ENCODE results near the gene ZSCAN10.
A peak's percentile ranks its signal among the peaks of the same experiment; 100 is the strongest.
"Not testable (repeated sequence)": the region's sequence is repeated elsewhere in the genome, so short reads cannot be mapped to it uniquely, and the experiment has no call there.

ZSCAN10 gene

DNA sequence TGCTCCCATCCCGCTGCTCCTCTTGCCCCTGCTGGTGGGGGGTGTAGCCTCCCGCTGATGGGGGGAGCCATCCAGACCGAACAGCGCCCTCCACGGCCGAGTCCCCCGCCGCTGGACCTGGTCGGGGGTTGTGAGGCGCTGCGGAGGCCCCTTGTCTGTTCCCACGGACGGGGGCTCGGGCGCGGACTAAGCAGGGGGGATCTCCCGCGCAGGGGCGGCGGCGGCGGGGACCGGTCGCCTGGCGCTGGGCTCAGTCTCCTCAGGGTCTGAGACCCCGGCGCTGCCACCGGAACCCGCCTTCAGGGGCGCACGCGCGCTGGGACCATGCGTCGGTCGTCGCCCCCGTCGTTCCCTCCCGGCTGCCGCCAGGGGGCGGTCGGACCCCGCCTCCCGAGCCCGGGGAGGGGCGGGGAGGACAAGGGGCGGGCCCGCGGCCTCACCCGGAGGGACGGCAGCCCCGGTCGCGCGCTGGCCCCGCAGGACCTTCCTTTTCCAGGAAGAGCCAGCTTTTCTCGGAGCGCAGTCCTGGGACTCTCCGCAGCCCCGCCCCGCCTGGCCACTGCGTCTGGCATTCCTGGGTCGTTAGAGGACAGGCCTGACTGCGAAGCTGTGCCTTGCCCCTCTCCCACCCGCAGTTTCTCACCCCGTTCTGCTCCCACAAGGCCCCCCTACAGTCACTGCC, 39.9 kb downstream of the ZSCAN10 start:
- DNase-seq: peak; percentile 90

DNA sequence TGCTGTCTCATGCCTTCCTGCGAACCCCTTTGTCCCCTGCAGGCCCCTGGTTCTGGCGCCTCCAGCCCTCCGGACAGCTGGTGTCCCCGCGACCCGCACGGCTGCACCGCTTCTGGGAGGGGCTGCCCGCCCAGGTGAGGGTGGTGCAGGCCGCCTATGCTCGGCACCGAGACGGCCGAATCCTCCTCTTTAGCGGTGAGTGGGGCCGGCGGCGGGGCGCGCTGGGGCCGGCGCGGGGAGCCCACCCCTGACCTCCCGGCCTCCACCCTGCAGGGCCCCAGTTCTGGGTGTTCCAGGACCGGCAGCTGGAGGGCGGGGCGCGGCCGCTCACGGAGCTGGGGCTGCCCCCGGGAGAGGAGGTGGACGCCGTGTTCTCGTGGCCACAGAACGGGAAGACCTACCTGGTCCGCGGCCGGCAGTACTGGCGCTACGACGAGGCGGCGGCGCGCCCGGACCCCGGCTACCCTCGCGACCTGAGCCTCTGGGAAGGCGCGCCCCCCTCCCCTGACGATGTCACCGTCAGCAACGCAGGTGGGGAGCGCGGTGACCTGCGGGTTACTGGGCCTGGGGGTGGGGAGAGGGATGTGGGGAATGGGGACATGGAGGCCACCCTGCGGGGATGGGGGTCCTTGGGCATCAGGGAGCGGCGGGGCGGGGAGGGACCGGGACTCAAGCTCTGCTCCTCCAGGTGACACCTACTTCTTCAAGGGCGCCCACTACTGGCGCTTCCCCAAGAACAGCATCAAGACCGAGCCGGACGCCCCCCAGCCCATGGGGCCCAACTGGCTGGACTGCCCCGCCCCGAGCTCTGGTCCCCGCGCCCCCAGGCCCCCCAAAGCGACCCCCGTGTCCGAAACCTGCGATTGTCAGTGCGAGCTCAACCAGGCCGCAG, 40.7 kb downstream of the ZSCAN10 start:
- DNase-seq: peak; percentile 65

DNA sequence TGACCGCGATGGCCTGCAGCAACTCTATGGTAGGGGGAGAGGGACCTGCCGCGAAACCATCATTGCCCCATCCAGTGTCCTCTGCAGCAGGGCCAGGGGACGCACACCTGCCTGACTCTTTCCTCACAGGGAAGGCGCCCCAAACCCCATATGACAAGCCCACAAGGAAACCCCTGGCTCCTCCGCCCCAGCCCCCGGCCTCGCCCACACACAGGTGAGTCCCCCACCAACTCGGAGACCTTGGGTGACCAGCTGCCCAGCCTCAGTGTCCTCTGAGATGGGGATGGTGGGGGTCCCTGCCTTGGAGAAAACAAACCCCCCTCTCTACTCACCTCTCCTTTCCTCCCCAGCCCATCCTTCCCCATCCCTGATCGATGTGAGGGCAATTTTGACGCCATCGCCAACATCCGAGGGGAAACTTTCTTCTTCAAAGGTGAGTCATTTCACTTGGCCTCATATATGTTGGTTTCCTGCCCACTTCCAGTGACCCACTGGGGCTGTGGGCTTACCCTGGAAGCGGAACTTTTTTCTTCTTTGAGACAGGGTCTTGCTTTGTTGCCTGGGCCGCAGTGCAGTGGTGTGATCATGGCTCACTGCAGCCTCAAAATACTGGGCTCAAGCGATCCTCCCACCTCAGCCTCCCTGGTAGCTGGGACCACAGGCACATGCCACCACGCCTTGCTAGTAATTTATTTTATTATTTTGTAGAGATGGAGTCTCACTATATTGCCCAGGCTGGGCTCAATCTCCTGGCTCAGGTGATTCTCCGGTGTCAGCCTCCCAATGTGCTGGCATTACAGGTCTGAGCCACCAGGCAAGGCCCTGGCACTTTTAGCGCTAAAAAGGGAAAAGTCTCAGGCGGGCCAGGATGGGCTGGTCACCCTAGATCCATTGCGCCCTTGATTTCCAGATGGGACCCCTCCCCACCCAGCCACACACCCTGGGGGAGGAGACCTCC, 41.6 kb downstream of the ZSCAN10 start:
- no peak for DNase-seq

DNA sequence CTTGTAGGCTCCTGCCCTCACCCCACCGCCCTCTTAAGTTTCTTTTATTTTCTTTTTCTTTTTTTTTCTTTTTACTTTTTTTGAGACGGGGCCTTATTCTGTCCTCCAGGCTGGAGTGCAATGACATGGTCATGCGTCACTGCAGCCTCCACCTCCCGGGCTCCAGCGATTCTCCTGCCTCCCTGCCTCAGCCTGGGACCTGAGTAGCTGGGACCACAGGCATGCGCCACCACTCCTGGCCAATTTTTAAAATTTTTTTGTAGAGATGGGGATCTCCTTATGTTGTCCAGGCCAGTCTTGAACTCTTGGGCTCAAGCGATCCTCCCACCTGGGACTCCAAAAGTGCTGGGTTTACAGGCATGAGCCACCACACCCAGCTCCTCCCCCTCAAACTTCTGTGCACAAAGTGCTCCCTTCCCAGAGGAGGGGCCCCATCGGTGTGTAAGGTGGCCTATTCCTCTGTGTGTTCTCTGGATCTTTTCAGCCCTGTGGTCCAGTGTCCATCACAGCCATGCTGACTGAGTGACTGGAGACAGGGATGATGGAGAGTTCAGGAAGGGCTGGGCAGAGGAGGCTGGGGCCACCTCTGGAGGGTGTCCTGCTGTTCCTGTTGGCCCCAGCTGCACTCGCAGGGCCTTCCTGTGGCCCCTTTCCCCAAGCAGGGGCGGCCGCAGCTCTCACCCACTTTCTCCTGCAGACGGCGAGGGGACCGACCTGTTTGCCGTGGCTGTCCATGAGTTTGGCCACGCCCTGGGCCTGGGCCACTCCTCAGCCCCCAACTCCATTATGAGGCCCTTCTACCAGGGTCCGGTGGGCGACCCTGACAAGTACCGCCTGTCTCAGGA, 42.5 kb downstream of the ZSCAN10 start:
- no peak for DNase-seq

DNA sequence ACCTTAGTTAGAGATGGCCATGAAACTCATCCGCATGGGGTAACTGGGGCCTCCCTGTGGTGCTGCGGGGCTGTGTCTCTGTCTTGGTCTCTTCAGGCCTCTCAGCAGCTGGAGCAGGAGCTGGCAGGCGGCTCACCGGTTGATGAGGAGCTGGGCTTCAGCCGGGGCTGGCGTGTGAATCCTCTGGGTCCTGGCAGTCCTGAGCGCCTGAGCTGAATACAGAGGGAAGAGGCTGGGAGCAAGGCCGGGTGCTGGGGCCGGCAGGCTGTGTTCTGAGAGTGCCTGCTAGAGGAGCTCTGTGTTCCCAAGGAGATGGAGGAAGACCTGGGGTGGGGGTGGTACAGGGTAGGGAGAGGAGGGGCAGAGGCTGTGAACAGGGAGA, 43.4 kb downstream of the ZSCAN10 start:
- not testable (repeated sequence) for DNase-seq

DNA sequence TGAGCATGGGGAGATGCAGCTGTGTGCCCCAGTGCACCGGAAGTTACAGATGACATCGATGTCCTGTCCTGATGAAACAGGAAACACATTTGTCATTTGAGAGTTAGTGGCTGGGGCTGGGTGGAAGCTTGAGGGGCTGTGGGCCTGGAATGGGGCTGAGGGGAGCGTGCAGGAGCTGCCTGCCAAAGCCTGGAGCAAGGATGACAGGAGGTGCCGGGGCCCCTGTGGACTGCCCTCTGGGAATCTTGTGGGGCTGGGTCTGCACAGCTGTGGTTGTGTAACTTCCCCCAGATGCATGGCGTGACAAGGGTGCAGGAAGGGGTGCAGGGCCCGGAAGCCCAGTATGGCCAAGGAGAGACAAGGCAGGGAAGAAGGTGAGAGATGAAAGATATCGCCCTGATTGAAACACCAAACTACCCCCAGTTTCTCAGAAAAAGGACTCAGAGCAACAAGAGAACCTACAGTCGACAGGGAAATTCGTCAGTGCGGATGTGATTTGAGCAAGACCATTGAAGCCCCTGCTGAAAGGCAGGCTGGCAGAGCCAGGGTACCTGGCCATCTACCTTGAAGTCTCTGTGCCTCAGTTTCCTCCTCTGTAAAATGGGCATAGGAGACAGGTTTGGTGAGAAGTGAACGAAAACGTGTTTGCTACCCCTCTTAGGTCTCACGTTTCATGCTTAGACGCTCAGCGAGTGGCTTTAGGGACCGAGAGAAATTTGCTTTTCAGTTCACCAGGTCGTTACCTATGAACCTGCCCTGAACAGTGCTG, 43.9 kb downstream of the ZSCAN10 start:
- DNase-seq: no peak

DNA sequence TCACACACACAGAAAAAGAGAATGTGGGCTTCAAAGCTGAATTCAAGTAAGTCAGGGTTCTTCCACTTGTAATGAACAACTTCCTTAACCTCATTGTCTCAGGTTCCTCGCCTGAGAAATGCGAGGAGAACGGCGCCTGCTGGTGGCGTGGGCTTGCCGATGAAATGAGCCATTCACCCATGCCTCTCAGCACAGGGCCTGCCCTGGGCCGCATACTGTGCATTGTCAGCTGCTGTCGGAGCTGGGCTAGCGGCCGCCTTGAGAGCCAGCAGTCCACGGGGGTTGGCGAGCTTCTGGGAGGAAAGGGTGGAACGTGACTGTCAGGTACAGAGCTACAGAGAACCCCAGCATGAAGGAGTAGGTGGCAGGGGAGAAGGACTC, 45.8 kb downstream of the ZSCAN10 start:
- not testable (repeated sequence) for DNase-seq

DNA sequence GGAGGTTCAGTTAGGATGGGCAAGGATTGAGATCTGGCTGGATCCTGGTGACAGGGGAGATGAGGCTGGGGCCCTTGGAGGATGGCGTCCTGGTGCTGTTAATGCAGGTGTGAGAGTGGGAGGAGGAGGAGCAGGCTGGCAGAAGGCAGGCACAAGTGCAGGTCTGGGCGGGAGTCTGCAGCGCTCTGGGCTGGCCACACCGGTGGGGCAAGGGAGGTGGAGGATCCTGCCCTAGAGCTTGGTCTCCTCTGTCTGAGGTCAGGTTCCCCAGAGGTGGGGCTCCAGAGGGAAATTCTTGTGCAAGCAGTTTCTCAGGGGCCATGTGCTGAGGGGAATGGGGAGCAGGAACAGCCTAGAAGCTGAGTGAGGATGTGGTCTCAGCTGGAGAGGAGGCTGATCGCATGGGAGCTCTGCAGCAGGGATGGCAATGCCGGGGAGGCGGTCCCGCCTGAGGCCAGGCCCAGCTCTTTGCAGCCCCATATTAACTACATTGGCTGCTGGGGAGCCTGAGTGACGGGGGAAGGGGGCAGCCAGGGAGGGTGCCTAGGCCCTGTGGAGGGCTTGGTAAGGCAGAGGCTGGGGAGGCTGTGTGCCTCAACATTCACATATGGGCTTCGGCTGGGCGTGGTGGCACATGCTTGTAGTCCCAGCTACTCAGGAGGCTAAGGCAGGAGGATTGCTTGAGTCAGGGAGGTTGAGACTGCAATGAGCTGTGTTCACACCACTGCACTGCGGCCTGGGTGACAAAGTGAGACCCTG, 46.3 kb downstream of the ZSCAN10 start:
- peak; percentile 44 for DNase-seq

DNA sequence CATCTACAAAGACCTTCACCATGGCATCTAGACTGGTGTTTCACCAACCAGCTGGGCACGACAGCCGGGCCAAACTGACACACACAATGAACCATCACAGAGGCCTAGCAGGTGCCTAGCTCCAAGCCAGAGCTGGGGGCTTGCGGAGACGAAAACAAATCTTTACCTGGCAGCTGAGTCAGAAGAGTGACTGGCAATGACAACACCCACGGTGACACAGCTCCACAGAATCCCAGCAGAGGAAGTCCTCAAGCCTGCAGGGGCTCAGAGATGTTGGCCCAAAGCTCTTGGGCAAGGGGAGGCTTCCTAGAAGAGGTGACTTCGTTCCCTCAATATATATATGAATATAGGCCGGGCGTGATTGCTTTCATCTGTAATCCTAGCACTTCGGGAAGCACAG, 47.6 kb downstream of the ZSCAN10 start:
- no peak for DNase-seq

DNA sequence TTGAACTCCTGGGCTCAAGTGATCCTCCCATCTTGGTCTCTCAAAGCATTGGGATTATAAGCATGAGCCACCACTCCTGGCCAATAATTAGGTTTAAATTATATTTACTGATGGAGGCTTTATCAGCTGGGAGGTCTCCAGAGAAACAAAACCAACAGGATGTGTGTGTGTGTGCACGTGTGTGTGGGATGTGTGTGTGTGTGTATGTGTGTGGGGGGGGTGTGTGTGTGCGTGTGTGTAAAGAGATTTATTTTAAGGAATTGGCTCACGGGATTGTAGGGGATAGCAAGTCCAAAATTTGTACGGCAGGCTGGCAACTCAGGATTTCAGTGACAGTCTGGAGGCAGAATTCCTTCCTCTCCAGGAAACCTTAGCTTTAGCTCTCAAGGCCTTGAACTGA, 48.1 kb downstream of the ZSCAN10 start:
- no peak for DNase-seq

DNA sequence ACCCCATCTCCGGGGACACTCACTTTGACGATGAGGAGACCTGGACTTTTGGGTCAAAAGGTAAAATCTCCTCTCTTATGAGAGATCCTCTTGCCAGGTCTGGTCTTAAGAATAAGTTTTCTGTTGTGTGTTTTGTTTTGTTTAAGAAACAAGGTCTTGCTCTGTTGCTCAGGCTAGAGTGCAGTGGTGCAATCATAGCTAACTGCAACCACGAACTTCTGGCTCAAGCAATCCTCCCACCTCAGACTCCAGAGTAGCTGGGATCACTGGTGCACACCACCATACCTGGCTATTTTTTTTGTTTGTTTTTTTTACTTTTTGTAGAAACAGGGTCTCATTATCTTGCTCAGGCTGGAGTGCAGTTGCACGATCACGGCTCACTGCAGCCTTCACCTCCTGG, 48.6 kb downstream of the ZSCAN10 start:
- no peak for DNase-seq

DNA sequence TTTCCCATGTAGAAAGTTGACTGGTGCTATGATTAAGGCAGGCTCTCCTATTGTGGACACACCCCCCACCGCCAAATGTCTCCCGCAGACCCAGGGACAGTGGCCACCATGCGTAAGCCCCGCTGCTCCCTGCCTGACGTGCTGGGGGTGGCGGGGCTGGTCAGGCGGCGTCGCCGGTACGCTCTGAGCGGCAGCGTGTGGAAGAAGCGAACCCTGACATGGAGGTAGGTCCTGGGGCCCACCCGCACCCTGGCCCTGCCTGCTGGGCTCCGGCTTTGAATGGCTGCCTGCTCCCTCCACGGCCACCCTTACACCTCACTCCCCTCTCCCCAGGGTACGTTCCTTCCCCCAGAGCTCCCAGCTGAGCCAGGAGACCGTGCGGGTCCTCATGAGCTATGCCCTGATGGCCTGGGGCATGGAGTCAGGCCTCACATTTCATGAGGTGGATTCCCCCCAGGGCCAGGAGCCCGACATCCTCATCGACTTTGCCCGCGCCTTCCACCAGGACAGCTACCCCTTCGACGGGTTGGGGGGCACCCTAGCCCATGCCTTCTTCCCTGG, 49.1 kb downstream of the ZSCAN10 start:
- DNase-seq: no peak

DNA sequence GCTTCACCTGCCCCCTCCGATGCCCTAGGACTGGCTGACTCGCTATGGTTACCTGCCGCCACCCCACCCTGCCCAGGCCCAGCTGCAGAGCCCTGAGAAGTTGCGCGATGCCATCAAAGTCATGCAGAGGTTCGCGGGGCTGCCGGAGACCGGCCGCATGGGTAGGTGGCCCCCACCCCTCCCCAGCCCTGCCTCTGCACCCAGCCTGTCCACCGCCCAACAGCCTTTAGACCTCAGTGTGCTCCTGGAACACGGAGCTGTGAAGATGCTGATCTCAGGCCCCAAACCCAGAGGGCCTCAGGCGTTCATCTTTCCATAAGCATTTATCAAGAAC, 51.7 kb downstream of the ZSCAN10 start:
- DNase-seq: no peak

DNA sequence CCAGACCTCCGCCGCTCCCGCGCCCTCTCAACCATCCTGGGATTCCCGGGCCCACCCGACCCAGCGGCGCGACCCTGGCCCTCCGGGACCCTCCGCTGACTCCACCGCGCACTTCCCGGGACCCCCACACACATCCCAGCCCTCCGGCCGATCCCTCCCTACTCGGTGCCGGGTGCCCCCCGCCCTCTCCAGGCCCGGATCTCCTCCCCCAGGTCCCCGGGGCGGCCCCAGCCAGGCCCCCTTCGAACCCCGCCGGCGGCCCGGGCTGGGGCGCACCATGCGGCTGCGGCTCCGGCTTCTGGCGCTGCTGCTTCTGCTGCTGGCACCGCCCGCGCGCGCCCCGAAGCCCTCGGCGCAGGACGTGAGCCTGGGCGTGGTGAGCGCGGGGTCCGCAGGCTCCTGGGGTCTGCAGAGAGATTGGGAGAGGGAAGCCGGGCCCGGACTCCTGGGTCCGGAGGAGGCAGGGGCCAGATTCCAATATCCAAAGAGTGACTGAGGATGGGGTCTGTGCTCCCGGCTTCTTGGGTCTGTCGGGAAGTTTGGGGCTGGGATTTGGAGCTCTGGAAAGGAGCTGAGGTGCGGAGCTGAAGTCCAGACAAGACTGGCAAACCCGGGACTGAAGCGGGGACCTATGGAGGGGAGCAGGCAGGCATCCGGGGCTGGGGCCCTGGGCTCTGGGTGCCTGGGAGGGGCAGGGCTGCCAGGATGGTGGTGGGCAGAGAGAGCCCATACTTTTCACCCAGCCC, 52.3 kb downstream of the ZSCAN10 start:
- no peak for DNase-seq

DNA sequence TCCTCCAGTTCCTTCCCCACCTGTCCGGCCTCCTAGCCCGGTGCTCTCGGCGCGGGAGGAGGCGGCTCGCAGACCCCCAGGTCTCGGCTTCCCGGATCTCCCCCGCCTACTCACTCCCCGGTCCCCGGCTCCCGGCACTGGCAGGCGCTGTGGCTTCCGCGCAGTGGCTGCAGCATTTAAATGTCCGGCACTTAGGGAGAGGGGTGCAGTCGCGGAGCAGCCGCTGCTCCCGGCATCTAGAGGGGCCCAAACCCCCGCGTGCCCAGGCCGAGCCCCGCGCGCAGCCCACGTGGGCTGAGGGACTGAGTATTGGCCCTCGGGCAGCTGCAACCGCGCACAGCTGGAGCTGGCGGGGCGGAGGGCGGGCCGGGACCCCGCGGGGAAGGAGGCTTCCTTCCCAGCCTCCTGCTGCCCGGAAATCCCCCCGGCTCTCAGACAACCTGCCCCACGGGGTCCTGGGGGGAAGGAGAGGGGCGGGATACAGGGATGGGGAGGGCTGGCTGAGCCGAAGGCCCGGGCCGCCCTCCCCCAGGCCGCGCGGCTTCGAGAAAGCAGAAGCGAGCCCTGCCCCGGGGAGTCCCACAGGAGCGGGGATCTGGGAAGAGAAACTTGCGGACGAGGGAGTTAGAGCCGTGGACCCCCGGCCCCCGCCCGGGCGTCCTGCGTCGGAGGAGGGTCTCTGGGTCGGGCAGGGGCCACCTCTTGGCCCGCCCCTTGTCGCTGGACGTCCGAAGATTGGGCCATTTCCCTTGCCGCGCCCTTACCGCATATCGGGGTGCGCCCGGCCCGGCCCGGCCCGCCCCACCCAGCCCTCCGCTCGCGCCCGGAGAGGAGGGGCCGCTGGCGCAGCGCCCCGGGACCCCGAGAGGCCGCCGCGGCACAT, 53.1 kb downstream of the ZSCAN10 start, which contains the start of gene MMP25:
TSS of gene MMP25 (plus strand) at position 804 of the 883 bp plus-strand sequence. CDS start 357 bp downstream, outside the sequence.
- DNase-seq: no peak

DNA sequence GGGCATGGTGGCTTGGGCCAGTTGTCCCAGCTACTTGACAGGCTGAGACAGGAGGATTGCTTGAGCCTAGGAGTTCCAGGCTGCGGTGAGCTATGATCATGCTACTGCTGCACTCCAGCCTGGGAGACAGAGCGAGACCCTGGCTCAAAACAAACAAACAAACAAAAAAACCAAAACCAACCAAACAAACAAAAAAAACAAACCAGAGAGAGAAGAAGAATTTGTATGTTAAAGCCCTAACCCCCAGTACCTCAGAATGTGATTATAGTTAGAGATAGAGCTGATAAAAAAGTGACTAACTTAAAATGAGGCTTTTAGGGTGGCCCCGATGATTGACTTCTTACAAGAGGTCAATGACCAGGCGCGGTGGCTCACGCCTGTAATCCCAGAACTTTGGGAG, 54.4 kb downstream of the ZSCAN10 start:
- DNase-seq: no peak

DNA sequence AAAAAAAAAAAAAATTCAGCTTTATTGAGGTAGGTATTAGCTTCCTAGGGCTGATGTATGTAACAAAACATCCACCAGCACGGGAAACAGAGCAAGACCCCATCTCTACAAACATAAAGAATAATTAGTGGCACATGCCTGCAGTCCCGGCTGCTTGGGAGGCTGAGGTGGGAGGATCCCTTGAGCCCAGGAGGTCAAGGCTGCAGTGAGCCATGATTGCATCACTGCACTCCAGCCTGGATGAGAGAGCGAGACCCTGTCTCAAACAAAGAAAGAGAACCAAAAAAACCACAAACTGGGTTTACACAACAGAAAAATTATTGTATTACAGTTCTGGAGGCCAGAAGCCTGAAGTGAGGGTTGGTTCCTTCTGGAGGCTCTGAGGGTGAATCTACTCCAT, 56.7 kb downstream of the ZSCAN10 start:
- DNase-seq: no peak

DNA sequence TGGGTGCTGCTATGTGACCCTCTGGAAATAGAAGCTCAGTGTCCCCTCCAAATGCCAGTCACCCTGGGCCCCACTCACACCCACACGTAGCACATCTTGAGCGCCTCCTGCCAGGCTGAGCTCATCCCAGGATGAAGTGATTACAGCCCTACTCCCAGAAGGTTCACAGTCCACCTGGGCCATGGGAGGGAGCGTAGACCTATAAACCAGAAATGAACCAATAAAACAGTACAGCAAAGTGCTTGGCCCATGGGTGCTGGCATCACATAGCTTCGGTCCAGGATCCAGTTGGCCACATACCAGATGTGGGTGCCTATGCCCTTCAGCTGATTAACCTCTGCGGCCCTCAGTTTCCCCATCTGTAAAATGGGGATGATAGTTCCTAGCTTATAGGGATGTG, 60.2 kb downstream of the ZSCAN10 start:
- DNase-seq: no peak
